GM18870 (cell line): ENCODE measurements around the gene AEN.

ENCODE experiments used
- ATAC-seq: cut with Tn5 transposase; IDR thresholded peaks from one replicate; pipeline ENCODE4 v1.9.1; 2021; ENCODE audit warnings: moderate library complexity; ENCODE audit not compliant: unreplicated experiment

AEN gene

GRCh38 chr15:88661761-88662556 is 40.8 kb downstream of the AEN start:
- no peak for ATAC-seq

GRCh38 chr15:88663141-88663621 is 42.0 kb downstream of the AEN start:
- no peak for ATAC-seq

- ATAC-seq = no peak
These were observed 43.1 kb downstream of the AEN start for GRCh38 chr15:88664151-88664778.

- no peak for ATAC-seq
These were observed 53.5 kb downstream of the AEN start for GRCh38 chr15:88674661-88675060.

- ATAC-seq = no peak
These were observed 57.6 kb downstream of the AEN start for GRCh38 chr15:88678755-88679154.

DNA sequence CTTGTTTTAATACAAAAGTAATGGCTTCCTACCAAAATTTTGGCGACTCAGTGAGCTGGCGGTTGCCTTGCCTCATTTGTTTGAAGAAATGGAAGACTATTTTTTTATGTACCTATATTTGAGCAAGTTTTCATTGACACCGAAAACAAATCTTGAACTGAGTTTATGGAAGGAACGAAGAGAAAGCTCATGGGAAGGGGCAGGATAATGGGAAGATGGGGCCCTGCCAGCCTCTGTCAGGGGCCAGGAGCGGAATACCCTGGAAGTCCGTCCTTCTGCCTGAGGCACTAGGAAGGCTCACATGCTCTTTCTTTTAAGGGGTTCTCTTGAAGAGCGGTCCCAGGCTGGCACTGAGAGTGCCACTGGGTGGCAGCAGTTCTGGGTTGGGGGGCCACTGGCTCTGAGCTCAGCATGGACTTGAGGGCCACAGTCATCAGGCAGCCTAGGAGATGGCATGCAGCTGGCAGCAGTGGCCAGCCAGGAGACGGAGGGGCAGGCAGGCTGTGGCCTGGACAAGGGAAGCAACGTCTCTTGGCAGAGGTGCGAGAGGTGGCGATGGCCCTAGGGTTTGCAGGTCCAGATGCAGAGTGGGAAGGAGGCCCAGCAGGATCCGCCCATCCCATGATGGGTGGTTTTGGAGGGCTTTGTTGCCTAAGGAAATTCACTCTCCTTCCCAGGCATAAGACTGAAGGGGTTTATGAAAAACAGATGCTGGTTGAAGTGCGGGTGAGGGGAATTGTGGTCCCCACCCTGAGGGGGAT is 59.3 kb downstream of the AEN start:
- no peak for ATAC-seq

GRCh38 chr15:88681610-88682221 is 60.6 kb downstream of the AEN start:
- ATAC-seq = no peak
